Breast epithelium (tissue), 3 donors: ENCODE results near the gene ITIH5.

Experiments used
- CTCF ChIP-seq, 3 donors: fragments of 450-650 bp; IDR thresholded peaks; one replicate each; pipeline ENCODE4 v1.5.1; 2016 to 2017; ENCODE audit warnings: antibody characterized with exemption in 3 of 3, mild to moderate bottlenecking in 3 of 3, moderate library complexity in 3 of 3
- POLR2A ChIP-seq: fragments of 450-650 bp; IDR thresholded peaks from one replicate; pipeline ENCODE4 v1.6.1; 2016; ENCODE audit warnings: antibody characterized with exemption, mild to moderate bottlenecking, moderate library complexity
- POLR2AphosphoS5 ChIP-seq, 3 donors: sonication (generic); formaldehyde crosslinking; IDR thresholded peaks; one replicate each; pipeline ENCODE4 v1.6.1; 2017; ENCODE audit warnings: antibody characterized with exemption in 3 of 3

DNA sequence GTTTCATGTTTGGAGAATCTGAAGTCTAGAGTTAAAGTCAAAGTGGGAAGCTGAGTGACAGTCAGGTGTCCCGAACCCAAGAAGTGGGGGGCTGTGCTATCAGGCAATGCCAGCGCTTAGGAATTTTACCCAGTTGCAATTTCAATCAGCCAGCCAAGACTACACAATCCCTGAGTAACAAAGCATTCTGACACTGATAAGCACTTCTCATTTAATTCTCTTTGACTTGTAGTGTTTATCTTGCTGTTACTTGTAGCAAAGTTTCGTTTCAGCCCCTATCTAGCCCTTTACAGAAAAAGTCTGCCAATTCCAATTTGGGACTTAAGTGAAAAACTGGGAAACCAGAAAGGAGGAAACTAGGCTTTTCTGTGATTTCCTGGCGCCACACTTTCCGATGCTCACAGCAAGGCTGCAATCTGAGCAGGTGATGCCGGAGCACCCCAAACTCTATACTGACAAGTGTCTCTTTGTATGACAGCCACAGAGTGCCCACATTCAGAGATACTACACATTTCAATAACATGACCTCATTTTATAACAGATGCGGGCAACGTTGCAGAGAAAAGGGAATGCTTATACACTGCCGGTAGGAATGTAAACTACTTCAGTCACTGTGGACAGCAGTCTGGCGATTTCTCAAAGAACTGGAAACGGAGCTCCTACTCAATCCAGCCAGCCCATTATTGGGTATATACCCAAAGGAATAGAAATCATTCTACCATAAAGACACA is 61.0 kb downstream of the ITIH5 start:
- no peak for TF ChIP-seq CTCF (IDR thresholded peaks at IDR 0.05)
- TF ChIP-seq POLR2A: no peak
- no peak for TF ChIP-seq POLR2AphosphoS5 (IDR thresholded peaks at IDR 0.05)
